NCI-H2227 (cell line): Measurements from ENCODE around the gene GPX4.
A peak's percentile ranks its signal among the peaks of the same experiment; 100 is the strongest.

Experiments used
- DNase-seq: peaks from one replicate; lab custom pipeline; 2025; ENCODE audit not compliant: unreplicated experiment; lab: John Stamatoyannopoulos, UW

The GPX4 gene

GRCh38 chr19:1102407-1103131 is 1.2 kb upstream of the GPX4 start:
- no peak for DNase-seq

GRCh38 chr19:1103132-1103707 is 574 bp upstream of the GPX4 start:
- DNase-seq, result no peak

- peak; percentile 80 for DNase-seq
Observed at GRCh38 chr19:1104311-1105007, 665 bp downstream of the GPX4 start.

- peak; percentile 55 for DNase-seq
Observed at GRCh38 chr19:1105008-1105872, 1.4 kb downstream of the GPX4 start.

- no peak for DNase-seq
Observed at GRCh38 chr19:1105873-1106840, 2.4 kb downstream of the GPX4 start.

- DNase-seq, result no peak
Observed at GRCh38 chr19:1106841-1107660, 3.3 kb downstream of the GPX4 start.

- no peak for DNase-seq
Observed at GRCh38 chr19:1107661-1108261, 4.0 kb downstream of the GPX4 start.

- DNase-seq, result no peak
Observed at GRCh38 chr19:1108291-1109031, 4.7 kb downstream of the GPX4 start.

GRCh38 chr19:1109032-1109551 is 5.3 kb downstream of the GPX4 start:
- no peak for DNase-seq

GRCh38 chr19:1109697-1110671 is 6.2 kb downstream of the GPX4 start:
- DNase-seq, result no peak

- DNase-seq, result no peak
Observed at GRCh38 chr19:1110809-1111640, 7.2 kb downstream of the GPX4 start.

GRCh38 chr19:1111641-1112267 is 8.0 kb downstream of the GPX4 start:
- no peak for DNase-seq

GRCh38 chr19:1112268-1113029 is 8.7 kb downstream of the GPX4 start:
- no peak for DNase-seq

GRCh38 chr19:1113030-1113985 is 9.5 kb downstream of the GPX4 start:
- no peak for DNase-seq
